OCI-LY3 (cell line): ENCODE results near the gene GPR34.

Source experiments
- CTCF ChIP-seq: fragments of 200-600, 300-600 bp; sonication (generic); IDR thresholded peaks from 2 replicates; pipeline ENCODE4 v1.5.1; 2014; ENCODE audit warnings: antibody characterized with exemption, low read length, low read depth
- EZH2phosphoT487 ChIP-seq: fragments of 200-600 bp; shearing (Covaris generic); IDR thresholded peaks from 2 replicates; pipeline ENCODE4 v1.6.1; 2018; ENCODE audit warnings: antibody characterized with exemption, mixed run types, low read depth

- no peak for TF ChIP-seq CTCF
- no peak for TF ChIP-seq EZH2phosphoT487
Measured at GRCh38 chrX:41730081-41730480, 41.3 kb downstream of the GPR34 start.
